Loucy (cell line): ENCODE results near the gene WDR33.
A peak's percentile ranks its signal among the peaks of the same experiment; 100 is the strongest.

Experiments
- CTCF ChIP-seq: fragments of 200-600 bp; sonication (generic); conservative IDR thresholded peaks from 2 replicates; pipeline ENCODE4 v1.5.1; 2014; ENCODE audit warnings: mild to moderate bottlenecking, antibody characterized with exemption, low read length
- EZH2phosphoT487 ChIP-seq: fragments of 200-600 bp; IDR thresholded peaks from 2 replicates; pipeline ENCODE4 v1.6.1; 2018; ENCODE audit warnings: antibody characterized with exemption, mild to moderate bottlenecking, moderate library complexity, borderline replicate concordance

- TF ChIP-seq CTCF, result peak; percentile 18; the same call in 1 of the 2 replicates
- TF ChIP-seq EZH2phosphoT487, result no peak
Observed at GRCh38 chr2:127743477-127744026, 67.4 kb downstream of the WDR33 start.
